GM12891 (cell line): Measurements from ENCODE around the gene RTKN.
"Not testable (repeated sequence)": the region's sequence is repeated elsewhere in the genome, so short reads cannot be mapped to it uniquely, and the experiment has no call there.

Experiments used
- DNase-seq: peaks from one replicate; pipeline ENCODE4 v3.0.0; 2011; ENCODE audit warnings: low spot score; ENCODE audit not compliant: insufficient read length
- FAIRE-seq: peaks from 2 replicates; lab custom pipeline; 2011; peaks lifted over from hg19 to GRCh38; lab: Jason Lieb, UNC
- PAX5 ChIP-seq: IDR thresholded peaks from 2 replicates; pipeline ENCODE4 v1.6.1; 2011; ENCODE audit warnings: low read length, moderate library complexity, mild to moderate bottlenecking; ENCODE audit not compliant: insufficient read depth, severe bottlenecking
- POLR2A ChIP-seq: IDR thresholded peaks from 2 replicates; pipeline ENCODE4 v1.6.1; 2011; ENCODE audit warnings: low read depth, low read length, control low read depth
- POLR2AphosphoS5 ChIP-seq: IDR thresholded peaks from 2 replicates; pipeline ENCODE4 v1.6.1; 2011; ENCODE audit warnings: low read depth, low read length, control low read depth
- POU2F2 ChIP-seq: IDR thresholded peaks from 2 replicates; pipeline ENCODE4 v1.6.1; 2011; ENCODE audit warnings: low read depth, mild to moderate bottlenecking, control low read depth, low read length, moderate library complexity
- SPI1 ChIP-seq: IDR thresholded peaks from 2 replicates; pipeline ENCODE4 v1.6.1; 2011; ENCODE audit warnings: low read depth, low read length, control low read depth
- TAF1 ChIP-seq: IDR thresholded peaks from 2 replicates; pipeline ENCODE4 v1.6.1; 2011; ENCODE audit warnings: low read depth, low read length, control low read depth

The RTKN gene

GRCh38 chr2:74425523-74425922 lies 16.2 kb downstream of the RTKN start:
- DNase-seq: no peak
- no peak for FAIRE-seq
- TF ChIP-seq POLR2AphosphoS5: no peak
- TF ChIP-seq TAF1: no peak
- no peak for TF ChIP-seq PAX5
- no peak for TF ChIP-seq POU2F2
- TF ChIP-seq POLR2A: no peak
- no peak for TF ChIP-seq SPI1

GRCh38 chr2:74424995-74425406 lies 16.7 kb downstream of the RTKN start:
- DNase-seq (no peak), FAIRE-seq (no peak)
- no peak for TF ChIP-seq POLR2AphosphoS5

GRCh38 chr2:74424139-74424992 lies 17.4 kb downstream of the RTKN start:
- FAIRE-seq (no peak), DNase-seq (no peak)
- TF ChIP-seq PAX5 (no peak), POLR2AphosphoS5 (no peak), TAF1 (no peak), POU2F2 (no peak), POLR2A (no peak)

GRCh38 chr2:74423231-74424095 lies 18.3 kb downstream of the RTKN start:
- DNase-seq (no peak), FAIRE-seq (no peak)
- TF ChIP-seq POLR2A (no peak), PAX5 (no peak), SPI1 (no peak), TAF1 (no peak), POLR2AphosphoS5 (no peak), POU2F2 (no peak)

- peak; percentile 83 for TF ChIP-seq SPI1
- TF ChIP-seq TAF1: peak; percentile 88
- TF ChIP-seq POLR2AphosphoS5: peak; percentile 94
- TF ChIP-seq POU2F2: peak; percentile 84
- TF ChIP-seq PAX5: peak; percentile 2
- TF ChIP-seq POLR2A: peak; percentile 95
- DNase-seq: peak; percentile 95
- FAIRE-seq: peak; percentile 100
These were observed 20.4 kb downstream of the RTKN start, which contains the start of the genes C2orf81 and WDR54 for GRCh38 chr2:74421221-74421870. C2orf81 (minus strand) TSS chr2:74421619; CDS start chr2:74421560, 59 bp downstream. WDR54 (plus strand) TSS chr2:74421730; CDS start chr2:74422154, 424 bp downstream.

GRCh38 chr2:74420443-74421103 lies 21.2 kb downstream of the RTKN start:
- not testable (repeated sequence) for FAIRE-seq, DNase-seq

GRCh38 chr2:74420006-74420405 lies 21.7 kb downstream of the RTKN start:
- TF ChIP-seq POLR2A (no peak), POLR2AphosphoS5 (no peak), PAX5 (no peak), POU2F2 (no peak), TAF1 (no peak), SPI1 (no peak)
- DNase-seq: no peak
- no peak for FAIRE-seq

- FAIRE-seq (no peak), DNase-seq (no peak)
- TF ChIP-seq TAF1 (no peak), SPI1 (peak; percentile 87)
These were observed 22.4 kb downstream of the RTKN start for GRCh38 chr2:74419345-74419744.

GRCh38 chr2:74418312-74418711 lies 23.4 kb downstream of the RTKN start:
- FAIRE-seq (no peak), DNase-seq (no peak)

More at GRCh38 chr2:74418312-74418711, 23.4 kb downstream of the RTKN start:
- TF ChIP-seq POU2F2 (no peak), POLR2A (no peak), SPI1 (no peak), TAF1 (no peak), POLR2AphosphoS5 (no peak), PAX5 (no peak)
